NK-92 treated with Interleukin-12 subunit alpha and Interleukin-12 subunit beta, amount 100 ng/mL, for 24 hours (cell line): Measurements from ENCODE around the gene HDLBP.

Experiments used
- DNase-seq: peaks from one replicate; lab custom pipeline; 2025; lab: John Stamatoyannopoulos, UW

The HDLBP gene

GRCh38 chr2:241249654-241250053 lies 65.8 kb downstream of the HDLBP start:
- no peak for DNase-seq

GRCh38 chr2:241248897-241249296 lies 66.6 kb downstream of the HDLBP start:
- no peak for DNase-seq

DNA sequence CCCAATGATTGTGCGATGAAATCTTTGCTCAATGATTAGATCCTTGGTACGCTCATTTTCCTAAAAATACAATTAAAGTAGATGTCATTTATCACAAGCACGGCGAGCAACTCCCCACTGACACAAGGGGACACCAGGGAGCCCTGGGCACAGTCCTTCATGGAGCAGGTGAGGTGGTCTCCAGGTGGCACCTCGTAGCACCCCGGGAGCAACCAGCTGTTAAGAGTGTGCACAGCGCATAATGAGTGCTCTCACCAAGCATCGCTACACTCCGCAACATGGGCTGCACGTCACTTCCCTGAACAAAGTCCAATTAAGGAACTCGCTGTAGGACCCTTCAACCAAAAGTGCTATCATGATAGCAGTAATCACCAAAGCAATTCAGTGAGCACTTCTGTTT lies 67.2 kb downstream of the HDLBP start:
- no peak for DNase-seq

- DNase-seq: no peak
Measured at GRCh38 chr2:241244368-241244767, 71.1 kb downstream of the HDLBP start.

DNA sequence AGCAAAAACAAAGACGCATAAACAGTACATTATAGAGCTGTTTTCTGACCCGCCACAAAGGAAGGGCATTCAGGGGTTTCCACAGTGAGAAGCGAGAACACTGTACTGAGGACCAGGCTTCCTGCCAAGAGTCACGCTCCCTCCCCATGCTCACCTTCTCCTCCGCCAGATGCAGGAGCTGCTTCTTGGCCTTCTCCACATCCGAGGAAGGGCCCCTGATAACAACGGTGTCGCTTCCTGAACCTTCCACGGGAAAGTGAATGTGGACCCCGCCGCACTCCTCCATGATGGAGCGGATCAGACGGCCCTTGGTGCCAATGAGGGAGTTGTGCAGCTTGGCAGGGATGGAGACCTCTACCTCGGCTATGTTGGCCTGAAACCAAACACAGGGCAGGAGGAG lies 73.2 kb downstream of the HDLBP start:
- DNase-seq: no peak

- DNase-seq: no peak
Measured at GRCh38 chr2:241241669-241242068, 73.8 kb downstream of the HDLBP start.

DNA sequence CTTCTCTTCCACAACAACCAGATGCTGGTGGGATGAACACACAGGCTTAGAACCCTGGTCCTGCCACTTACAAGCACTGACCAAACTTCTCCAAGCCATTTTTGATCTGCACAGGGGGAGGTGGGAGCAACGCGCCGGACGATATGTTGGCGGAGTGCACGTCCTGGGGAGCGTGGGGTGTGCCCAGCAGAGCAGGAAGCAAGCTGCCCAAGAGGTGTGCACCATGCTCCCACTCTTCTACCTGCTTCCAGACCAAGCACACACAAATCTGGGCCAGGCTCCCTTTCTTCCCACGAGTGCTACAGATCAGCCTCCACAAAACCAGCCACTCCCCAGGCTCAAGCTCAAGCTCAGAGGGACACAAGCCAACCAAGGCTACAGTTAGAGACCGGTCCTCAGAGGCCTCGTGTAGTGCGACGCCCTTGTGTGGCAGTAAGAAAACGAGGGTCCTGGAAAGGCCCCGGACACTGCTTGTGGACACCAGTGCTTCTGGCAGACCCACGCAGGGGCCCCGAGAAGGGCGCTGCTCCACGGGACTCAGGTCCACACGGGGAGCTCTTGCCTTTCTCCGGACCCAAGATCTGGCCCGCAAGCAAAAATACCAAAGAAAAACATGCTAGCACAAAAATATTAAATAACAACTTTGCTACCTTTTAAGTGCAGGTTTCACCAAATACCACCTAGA lies 75.0 kb downstream of the HDLBP start:
- no peak for DNase-seq

DNA sequence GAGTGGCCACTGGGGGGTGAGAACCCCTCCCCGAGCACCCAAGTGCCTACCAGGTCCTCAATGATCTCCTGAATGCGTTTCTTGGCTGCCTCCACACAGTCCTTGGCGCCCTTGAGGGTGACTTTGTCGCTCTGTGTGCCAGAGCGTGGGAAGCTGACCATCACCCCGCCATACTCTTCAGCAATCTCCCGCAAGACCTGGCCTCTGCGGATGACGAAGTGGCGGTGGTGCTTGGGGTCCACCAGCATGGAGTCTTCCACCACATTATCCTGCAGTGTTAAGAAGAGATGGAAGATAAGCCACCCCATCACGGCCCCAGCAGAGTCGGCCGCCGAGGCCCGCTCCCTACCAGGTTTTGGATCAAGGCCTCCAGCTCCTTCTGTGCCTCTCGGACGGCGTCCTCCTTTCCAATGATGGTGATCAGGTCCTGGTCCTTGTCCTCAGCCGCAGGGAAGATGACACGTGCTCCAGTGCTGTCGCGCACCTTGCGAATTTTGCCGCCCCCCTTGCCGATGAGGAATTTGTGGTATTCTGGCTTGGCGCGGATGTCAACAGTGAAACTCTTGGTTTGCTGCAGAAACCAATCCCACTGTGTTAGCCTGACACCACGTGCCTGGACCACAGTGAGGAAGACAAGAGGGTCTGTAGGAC lies 75.8 kb downstream of the HDLBP start:
- DNase-seq: no peak

DNA sequence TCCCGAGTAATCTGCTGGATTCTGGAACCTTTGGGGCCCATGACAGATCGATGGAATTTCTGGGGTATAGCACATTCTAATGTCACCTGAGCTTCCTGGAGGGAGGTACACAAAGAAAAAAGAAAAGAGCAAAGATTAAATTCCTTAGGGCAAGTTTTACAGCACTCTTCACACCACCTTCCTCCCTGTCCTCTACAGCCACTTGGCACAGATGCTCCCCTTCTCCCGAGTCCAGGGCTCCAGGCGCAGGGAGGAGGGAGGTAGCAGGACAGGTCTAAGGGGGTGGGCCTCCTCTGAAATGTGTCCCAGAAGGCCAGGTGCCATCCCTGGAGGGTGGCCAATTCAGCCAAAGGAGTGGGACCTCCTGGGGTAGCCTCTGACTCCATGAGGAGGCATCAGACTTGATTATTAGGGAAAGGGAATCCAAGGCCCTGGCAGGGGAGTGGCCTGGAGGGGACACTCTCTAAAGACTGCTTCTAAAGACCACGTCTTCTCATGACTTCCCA lies 76.7 kb downstream of the HDLBP start:
- no peak for DNase-seq

- no peak for DNase-seq
Measured at GRCh38 chr2:241237949-241238371, 77.5 kb downstream of the HDLBP start.

GRCh38 chr2:241237047-241237446 lies 78.4 kb downstream of the HDLBP start:
- DNase-seq: no peak

- no peak for DNase-seq
Measured at GRCh38 chr2:241235859-241236593, 79.4 kb downstream of the HDLBP start.

GRCh38 chr2:241234962-241235740 lies 80.3 kb downstream of the HDLBP start:
- DNase-seq: no peak

DNA sequence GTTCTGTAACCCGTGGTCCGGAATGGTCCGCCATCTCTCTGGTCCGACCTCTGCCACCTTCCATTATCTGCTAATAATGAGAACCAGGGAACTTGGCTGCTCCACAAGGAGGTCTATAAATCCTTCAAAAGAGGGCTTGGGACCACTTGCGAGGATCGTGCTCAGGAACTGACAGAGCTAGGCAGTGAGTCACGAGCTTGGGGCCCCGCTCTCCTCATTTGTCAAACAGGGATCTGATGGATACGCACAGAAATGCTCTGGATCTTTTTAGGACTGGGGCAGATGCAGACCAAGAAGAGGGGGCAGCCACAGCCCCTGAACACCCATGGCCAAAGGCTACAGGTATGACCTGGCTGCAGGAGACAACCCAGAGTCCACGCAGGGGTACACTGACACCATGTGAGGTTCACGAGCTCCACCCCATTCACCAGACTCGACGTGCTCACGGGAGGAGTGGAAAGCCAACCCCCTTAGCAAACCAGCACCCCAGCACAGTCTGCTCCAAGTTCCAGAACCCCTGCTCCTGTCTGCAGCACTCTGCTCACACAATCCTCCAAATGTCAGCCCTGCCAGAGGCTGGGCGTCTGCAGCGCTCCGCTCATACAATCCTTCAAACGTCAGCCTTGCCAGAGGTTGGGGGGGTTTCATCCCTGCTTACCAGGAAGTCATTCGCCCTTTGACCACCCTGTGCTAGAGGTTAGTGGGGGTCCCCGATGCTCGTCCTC lies 81.2 kb downstream of the HDLBP start:
- no peak for DNase-seq

GRCh38 chr2:241232736-241233575 lies 82.5 kb downstream of the HDLBP start:
- DNase-seq: no peak

DNA sequence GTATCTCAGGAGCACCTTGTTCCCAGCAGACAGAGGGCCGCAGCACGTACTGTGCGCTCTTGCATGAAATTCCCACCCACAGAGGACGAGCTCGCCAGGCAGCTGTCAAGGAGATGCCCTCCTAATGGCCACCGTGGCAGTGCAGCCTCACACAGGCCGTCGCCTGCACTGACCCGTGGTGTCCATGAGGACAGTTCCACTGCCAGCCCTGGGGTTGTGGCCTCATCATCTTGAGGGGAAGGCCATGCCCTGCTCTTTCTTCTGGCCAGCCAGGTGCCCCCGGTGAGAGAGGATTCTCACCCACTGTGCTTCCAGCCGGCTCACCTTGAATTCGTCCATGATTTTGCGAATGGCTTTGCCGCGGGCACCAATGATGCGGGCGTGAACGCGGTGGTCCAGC lies 85.0 kb downstream of the HDLBP start:
- DNase-seq: no peak

GRCh38 chr2:241229563-241230401 lies 85.7 kb downstream of the HDLBP start:
- DNase-seq: no peak

DNA sequence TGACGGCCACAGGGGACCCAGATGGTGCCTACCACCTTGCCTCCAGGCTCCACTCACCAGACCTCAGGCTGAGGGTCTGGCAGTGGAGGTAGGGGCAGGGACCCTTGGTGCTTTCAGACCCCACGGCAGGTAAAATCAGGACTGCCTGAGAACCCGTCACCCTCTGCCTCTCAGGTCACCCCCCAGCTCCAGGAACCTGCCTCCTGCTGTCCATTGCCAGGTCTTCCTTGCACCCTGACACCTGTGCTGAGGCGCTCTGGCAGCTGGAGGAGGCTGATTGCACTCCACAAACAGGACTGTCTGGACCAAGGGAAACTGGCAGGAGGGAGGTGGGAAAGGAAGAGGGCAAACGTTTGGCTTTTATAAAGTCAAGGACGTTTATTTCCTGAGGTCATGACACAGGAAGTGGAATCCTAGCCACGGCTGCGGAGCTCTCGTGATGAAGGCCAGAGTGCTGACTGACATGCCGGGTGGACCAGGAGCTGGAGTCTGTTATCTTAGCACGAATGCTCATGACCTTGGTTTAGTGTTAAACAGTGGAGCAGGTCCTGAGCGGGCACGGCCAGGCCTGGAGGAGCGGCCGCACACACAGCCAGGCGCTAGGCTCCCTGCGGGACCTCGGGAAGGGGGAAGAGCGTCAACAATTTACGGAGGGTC lies 86.5 kb downstream of the HDLBP start:
- no peak for DNase-seq
